Astrocyte of the cerebellum (primary cell): ENCODE measurements around the gene RECQL.
"Not testable (repeated sequence)": the region's sequence is repeated elsewhere in the genome, so short reads cannot be mapped to it uniquely, and the experiment has no call there.

Experiments
- DNase-seq: peaks from one replicate; pipeline ENCODE4 v3.0.0-alpha.2; 2011; ENCODE audit warnings: low read depth
- H3K4me3 ChIP-seq: 2 replicates; pipeline ENCODE4 v1.5.1; 2011; ENCODE audit warnings: mild to moderate bottlenecking, low read depth, low read length, moderate library complexity
- in situ Hi-C: cut with HindIII; loops from 2 replicates; pipeline ENCODE4 v1.10.0; 2017; ENCODE audit warnings: low sequenced_read_pairs
- TF ChIP-seq, protein P1 (sequence below): IDR thresholded peaks from 2 replicates; pipeline ENCODE4 v1.5.1; 2012; ENCODE audit warnings: low read length, low read depth, moderate library complexity, mild to moderate bottlenecking; ENCODE audit errors: missing control alignments

The RECQL gene

DNA sequence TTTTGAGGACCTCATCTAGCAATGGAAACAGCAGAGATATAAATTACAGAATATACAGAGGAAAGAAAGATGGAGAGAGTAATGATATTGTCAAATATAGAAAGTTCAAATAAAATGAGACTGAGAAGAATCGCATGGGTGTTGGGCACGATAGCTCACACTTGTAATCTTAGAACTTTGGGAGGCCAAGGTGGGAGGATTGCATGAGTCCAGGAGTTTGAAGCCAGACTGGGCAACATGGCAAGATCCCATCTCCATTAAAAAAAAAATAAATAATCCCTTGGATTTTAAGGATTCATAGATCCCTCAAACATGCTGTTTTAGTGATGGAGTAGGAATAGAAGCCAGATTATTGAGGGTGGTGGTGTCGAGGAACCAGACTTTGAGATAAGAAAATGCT lies 62.1 kb downstream of the RECQL start:
- in situ Hi-C loops, result no loop called here
- TF ChIP-seq, protein P1, sequence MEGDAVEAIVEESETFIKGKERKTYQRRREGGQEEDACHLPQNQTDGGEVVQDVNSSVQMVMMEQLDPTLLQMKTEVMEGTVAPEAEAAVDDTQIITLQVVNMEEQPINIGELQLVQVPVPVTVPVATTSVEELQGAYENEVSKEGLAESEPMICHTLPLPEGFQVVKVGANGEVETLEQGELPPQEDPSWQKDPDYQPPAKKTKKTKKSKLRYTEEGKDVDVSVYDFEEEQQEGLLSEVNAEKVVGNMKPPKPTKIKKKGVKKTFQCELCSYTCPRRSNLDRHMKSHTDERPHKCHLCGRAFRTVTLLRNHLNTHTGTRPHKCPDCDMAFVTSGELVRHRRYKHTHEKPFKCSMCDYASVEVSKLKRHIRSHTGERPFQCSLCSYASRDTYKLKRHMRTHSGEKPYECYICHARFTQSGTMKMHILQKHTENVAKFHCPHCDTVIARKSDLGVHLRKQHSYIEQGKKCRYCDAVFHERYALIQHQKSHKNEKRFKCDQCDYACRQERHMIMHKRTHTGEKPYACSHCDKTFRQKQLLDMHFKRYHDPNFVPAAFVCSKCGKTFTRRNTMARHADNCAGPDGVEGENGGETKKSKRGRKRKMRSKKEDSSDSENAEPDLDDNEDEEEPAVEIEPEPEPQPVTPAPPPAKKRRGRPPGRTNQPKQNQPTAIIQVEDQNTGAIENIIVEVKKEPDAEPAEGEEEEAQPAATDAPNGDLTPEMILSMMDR, result no peak
- DNase-seq, result no peak
- no peak overlapping the region for H3K4me3 ChIP-seq

DNA sequence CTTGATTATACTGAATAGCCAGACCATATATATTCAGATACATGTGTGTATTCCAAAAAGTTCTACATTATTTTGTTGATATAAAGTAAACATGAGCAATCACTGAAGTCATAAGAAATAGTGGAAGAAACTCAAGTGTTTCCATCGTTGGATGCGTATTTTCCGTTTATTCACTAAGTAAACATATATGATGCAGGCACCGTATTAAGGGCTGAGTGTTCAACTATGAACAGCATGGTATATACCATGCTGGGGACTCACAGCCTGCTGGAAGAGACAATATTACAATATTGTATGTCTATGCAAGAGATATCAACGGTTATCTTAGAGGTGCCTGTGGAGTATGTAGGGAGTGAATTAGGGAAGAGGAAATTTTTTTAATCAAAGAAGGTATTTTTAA lies 62.8 kb downstream of the RECQL start:
- peak overlapping the region; percentile 94 for H3K4me3 ChIP-seq
- no peak for DNase-seq
- in situ Hi-C loops, result no loop called here
- TF ChIP-seq, protein P1, result no peak

DNA sequence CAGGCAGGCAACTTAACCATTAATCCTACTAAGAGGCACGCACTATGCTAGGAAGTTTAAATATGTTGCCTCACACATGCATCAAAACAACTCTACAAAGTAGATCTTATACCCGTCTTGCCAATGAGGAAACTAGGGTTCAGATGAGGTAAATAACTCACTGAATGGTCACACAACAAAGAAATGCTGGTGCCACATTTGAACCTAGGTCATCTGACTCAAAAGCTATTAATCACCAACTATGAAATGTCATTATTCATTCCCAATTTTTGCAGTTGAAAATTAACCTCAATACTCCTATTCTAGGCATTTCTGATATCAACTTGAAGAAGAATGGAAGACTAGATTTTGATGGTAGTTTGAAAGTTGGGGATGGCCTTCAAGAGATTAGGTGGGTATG lies 66.7 kb downstream of the RECQL start:
- in situ Hi-C loops, result no loop called here
- no peak overlapping the region for H3K4me3 ChIP-seq
- TF ChIP-seq, protein P1, result no peak

DNA sequence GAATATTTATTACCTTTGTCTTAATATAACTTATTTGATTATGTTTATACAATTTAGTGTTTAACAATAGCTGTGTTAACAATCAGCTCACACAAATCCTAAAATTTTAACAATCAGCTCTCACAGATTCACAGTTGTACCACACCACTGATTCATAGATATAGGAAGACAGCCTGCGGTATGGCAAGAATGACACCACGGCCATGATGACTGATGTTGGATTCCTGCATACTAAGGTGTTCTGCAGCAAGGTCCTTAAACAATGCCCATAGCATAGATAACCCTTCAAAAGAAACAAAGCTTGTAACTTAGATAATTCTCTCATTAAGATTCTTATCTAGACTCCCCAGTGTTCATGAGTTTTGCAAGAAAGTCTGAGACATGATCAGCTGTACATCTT lies 67.9 kb downstream of the RECQL start:
- no peak overlapping the region for H3K4me3 ChIP-seq
- in situ Hi-C loops, result no loop called here
- TF ChIP-seq, protein P1, result no peak
- no peak for DNase-seq

More for the DNA sequence above, 66.7 kb downstream of the RECQL start:
- DNase-seq, result no peak

DNA sequence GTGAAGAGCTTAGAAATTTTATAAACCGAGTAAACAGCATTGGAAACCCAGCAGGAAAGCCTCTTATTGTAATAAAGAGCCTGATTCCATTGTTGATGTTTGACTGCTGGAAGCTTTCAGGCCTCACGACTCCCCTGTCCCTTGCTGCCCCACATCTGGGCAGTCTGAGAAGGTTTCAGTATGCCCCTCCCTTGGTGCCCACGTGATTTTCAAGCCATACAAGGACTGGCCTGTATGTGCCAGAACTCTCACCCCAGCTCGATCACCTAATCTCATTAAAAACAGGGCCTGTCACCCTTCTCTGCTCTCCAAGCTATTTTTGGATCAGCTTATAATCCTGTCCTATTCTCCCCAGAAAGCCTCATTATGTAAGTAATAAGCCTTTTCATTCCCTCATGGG lies 71.4 kb downstream of the RECQL start:
- TF ChIP-seq, protein P1, result no peak
- no peak for DNase-seq
- in situ Hi-C loops, result no loop called here
- H3K4me3 ChIP-seq, result no peak overlapping the region

DNA sequence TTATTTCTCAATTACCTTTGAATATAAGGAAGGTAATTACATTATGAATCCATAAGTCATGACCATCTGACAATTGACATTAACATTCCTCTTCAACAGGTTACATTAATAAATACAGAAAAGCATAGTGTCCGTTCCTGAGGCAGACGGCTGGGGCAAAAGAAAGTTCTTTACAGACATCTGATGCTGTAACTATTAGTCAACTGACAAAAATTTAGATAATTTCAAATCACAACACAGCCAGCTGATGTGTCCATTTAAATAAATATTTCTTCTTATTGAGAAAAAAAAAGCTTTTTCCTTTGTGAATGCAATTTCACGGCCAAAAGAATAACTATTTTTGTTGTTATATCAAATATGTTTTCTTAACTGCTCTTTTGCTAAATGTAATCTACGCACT lies 73.2 kb downstream of the RECQL start:
- DNase-seq, result peak; percentile 1
- in situ Hi-C loops, result no loop called here
- TF ChIP-seq, protein P1, result no peak

DNA sequence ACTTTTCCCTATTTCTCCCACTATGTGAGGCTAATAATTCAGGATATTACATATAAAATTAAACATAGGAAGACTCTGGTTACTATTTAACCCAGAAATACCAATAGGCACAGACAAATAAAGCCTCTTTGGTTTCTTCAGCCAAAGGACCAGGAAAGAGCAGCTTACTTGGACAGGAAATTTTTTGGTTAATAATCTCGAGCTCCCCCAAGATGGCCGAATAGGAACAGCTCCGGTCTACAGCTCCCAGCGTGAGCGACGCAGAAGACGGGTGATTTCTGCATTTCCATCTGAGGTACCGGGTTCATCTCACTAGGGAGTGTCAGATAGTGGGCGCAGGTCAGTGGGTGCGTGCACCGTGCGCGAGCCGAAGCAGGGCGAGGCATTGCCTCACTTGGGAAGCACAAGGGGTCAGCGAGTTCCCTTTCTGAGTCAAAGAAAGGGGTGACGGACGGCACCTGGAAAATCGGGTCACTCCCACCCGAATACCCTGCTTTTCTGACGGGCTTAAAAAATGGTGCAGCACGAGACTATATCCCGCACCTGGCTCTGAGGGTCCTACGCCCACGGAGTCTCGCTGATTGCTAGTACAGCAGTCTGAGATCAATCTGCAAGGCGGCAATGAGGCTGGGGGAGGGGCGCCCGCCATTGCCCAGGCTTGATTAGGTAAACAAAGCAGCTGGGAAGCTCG lies 82.3 kb downstream of the RECQL start:
- H3K4me3 ChIP-seq, in situ Hi-C loops, DNase-seq: not testable (repeated sequence)

More for the DNA sequence above, 73.2 kb downstream of the RECQL start:
- H3K4me3 ChIP-seq, result no peak overlapping the region
